ENCODE measurements around the gene VIL1.

DNA sequence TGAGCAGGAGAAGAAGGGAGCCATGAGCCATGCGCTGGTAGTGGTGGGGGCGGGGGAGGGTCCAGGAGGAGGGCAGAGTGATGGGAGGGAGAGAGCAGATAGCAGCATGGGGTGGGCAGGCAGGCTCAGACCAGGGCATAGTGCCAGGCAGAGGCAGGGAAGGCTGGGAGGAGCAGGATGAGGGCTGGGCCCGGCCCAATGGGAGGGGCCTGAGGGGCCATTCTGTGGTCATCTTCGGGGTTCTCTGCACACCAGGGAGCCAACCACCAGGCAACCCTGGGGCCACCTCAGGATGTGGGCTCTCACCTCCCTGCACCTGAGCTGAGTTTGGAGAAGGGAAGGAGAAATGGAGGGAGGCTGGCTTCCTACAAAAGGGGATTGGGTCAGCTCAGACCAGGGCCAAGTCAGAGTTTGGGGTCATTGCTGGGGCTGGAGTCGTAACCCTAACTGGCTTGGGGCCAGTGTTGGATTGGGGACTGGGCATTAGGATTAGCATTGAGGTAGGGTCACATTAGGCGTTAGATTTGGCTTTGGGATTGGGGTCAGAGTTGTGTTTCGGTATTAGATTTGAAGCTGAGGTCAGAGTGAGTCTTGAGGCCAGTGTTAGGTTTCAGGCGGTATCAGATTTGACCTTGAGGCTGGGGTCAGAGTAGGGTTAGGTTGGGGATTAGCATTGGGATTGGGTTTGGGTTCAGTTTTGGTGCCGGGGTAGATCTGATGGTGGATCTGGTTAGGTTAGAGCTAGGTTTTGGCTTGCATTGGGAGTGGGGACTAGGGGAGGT lies 11.2 kb downstream of the VIL1 start:
- TF ChIP-seq POLR2A (IDR thresholded peaks at IDR 0.05): no peak
- TF ChIP-seq, protein P1, sequence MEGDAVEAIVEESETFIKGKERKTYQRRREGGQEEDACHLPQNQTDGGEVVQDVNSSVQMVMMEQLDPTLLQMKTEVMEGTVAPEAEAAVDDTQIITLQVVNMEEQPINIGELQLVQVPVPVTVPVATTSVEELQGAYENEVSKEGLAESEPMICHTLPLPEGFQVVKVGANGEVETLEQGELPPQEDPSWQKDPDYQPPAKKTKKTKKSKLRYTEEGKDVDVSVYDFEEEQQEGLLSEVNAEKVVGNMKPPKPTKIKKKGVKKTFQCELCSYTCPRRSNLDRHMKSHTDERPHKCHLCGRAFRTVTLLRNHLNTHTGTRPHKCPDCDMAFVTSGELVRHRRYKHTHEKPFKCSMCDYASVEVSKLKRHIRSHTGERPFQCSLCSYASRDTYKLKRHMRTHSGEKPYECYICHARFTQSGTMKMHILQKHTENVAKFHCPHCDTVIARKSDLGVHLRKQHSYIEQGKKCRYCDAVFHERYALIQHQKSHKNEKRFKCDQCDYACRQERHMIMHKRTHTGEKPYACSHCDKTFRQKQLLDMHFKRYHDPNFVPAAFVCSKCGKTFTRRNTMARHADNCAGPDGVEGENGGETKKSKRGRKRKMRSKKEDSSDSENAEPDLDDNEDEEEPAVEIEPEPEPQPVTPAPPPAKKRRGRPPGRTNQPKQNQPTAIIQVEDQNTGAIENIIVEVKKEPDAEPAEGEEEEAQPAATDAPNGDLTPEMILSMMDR (IDR thresholded peaks at IDR 0.05): no peak

Measured in adrenal gland (tissue), 5 donors.